Endometrial microvascular endothelial cells (primary cell): ENCODE measurements around the gene DPP6. TPM values are rescaled to one million over a fixed set of nuclear protein-coding genes. Genes with fewer than 3 reads are reported as not detected.

Experiments used
- in situ Hi-C: cut with HindIII; loops from 2 replicates; pipeline ENCODE4 v1.10.0; 2017; ENCODE audit warnings: low sequenced_read_pairs, low pct_unique_long_range_greater_than_20kb; ENCODE audit errors: inconsistent ontology term
- total RNA-seq: library from RNA; depleted of rRNA; stranded (reverse); fragments of >200 nt; gene quantifications from one replicate; pipeline ENCODE4 v1.2.3, GENCODE V29; 2015; ENCODE audit errors: inconsistent ontology term

Gene DPP6
- total RNA-seq, 1 donor from 2014 or later = not detected

GRCh38 chr7:154783281-154783909, 731.2 kb downstream of the DPP6 start:
- in situ Hi-C loops = no loop called here

GRCh38 chr7:154785898-154786297, 733.7 kb downstream of the DPP6 start:
- in situ Hi-C loops = no loop called here

GRCh38 chr7:154789404-154789803, 737.2 kb downstream of the DPP6 start:
- in situ Hi-C loops = no loop called here

GRCh38 chr7:154791611-154792010, 739.4 kb downstream of the DPP6 start:
- in situ Hi-C loops = no loop called here

DNA sequence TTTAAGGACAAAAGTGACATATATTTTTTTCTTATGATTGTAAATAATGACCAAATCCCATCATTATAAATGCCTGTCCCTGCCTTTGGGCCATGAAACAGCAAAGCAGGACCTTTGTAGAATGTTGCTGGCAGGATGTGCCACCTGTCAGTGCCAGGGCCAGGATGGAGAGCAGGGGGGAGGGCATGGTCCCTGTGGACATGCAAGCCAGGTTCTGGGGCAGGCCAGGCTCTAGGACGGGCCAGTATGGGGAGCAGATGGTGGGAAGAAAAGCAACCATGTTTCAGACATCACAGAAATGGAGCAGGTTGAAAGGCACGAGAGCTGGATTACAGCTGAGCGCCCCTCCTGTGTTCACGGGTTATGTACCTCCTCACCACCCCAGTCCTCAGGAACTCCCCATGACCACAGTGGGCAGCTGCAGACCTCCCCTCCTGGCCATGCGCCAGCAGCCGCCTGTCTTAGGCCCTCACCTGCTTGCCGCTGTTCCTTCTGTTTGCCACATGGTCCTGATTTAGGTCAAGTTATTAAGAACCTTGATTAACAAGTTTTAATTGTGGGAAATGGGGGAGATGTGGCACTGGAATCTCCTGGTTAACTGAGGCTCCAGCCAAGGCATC, 740.3 kb downstream of the DPP6 start:
- in situ Hi-C loops = no loop called here

- in situ Hi-C loops = no loop called here
Measured at GRCh38 chr7:154794147-154794780, 742.1 kb downstream of the DPP6 start.

GRCh38 chr7:154795014-154795413, 742.8 kb downstream of the DPP6 start:
- in situ Hi-C loops = no loop called here

DNA sequence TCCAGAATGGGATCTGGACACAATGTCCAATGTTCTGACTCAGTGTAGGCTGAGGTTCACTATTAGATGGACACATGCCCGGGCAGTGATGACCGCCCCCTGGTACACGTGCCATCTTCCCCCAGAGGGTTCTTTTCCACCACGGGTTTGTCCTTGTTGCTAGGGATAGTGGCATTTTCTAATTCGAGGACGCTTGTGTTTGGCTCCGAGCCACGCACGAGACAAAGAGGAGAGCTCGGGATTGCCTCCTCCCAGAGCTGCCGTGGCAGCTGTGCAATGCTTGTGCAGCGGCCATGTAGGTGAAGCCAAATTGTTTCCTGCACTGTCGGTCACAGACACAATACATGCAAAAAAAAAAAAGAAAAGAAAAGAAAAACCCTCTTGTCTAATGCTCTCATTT, 743.2 kb downstream of the DPP6 start:
- in situ Hi-C loops = no loop called here

GRCh38 chr7:154804449-154804848, 752.3 kb downstream of the DPP6 start:
- in situ Hi-C loops = no loop called here

- in situ Hi-C loops = no loop called here
Measured at GRCh38 chr7:154812027-154812426, 759.8 kb downstream of the DPP6 start.

GRCh38 chr7:154817224-154817896, 765.2 kb downstream of the DPP6 start:
- in situ Hi-C loops = no loop called here

DNA sequence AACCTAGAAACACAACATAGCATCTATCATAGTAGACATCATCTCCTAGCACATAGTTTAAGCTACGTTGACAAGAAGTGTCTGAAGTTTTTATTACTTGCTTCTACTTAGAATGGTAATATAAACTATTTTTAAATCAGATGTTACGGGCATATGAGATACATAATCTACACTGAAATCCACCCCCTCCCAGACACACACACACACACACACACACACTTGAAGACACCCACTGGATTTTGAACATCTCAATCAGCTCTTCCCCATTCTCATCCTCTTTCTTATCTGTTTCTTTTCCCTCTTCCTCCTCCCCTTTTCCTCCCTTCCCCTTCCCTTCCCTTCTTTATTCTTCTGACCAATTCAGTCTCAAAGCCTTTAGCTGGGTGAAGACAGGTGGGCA, 774.8 kb downstream of the DPP6 start:
- in situ Hi-C loops = no loop called here

DNA sequence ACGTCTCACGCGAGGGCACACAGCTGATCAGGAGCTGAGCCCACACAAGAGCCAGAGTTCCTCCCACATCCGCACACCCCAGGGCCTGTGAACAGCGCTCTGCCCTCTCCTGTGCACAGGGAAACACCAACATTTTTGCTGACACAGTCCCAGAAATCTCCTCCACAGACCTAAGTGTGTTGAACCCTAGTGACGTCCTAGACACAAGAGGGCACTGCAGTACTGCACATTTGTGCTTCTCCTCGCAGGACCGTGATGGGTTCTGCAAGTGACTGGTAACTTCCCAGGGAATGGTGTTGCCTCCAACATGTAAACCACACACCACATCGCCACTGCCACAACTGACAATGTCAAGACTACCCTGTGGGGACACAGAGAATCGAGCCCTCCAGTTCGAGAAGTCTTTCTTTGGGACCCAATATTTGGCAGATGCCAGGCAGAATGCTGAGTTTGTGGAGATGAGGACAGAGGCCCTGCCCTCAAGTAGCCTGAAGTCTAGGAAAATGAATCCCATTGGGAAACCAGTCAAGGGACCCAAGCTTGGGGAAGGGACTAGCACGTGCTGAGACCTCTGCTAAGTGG, 780.5 kb downstream of the DPP6 start:
- in situ Hi-C loops = no loop called here

GRCh38 chr7:154836021-154836448, 783.8 kb downstream of the DPP6 start:
- in situ Hi-C loops = no loop called here

- in situ Hi-C loops = no loop called here
Measured at GRCh38 chr7:154837087-154837486, 784.9 kb downstream of the DPP6 start.

DNA sequence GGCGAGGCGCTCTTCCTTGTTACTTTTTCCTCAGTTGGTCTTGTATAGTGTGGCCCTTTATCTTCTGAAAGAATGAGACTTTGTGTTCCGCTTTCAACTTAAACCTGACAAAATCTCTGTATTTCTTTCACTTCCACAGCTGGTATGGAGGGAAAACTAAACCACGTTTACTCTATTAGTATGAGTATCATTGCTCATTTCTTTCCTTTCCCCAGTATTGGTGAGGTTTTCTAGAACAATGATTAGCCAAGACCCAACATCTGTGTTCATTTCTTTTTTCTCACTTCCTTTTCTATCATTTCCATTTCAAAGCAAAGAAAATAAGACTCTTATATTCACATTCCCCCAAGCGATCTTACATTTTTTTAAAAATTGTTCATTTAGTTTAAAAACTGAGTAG, 785.4 kb downstream of the DPP6 start:
- in situ Hi-C loops = no loop called here

GRCh38 chr7:154840086-154840485, 787.9 kb downstream of the DPP6 start:
- in situ Hi-C loops = no loop called here

GRCh38 chr7:154841731-154842331, 789.6 kb downstream of the DPP6 start:
- in situ Hi-C loops = no loop called here

- in situ Hi-C loops = no loop called here
Measured at GRCh38 chr7:154842591-154842990, 790.4 kb downstream of the DPP6 start.
